ENCODE results near the gene DDR1.
A peak's percentile ranks its signal among the peaks of the same experiment; 100 is the strongest.

The DDR1 gene

GRCh38 chr6:30891450-30891723, 7.1 kb downstream of the DDR1 start:
- no peak for TF ChIP-seq CTCF (IDR thresholded peaks at IDR 0.05; ENCODE audit: low read depth, low read length)
- TF ChIP-seq POLR2A (IDR thresholded peaks at IDR 0.05; ENCODE audit: extremely low read depth, insufficient read length): no peak
- TF ChIP-seq MAX (IDR thresholded peaks at IDR 0.05; ENCODE audit: low read depth, low read length): no peak
- TF ChIP-seq MYC (IDR thresholded peaks at IDR 0.05; ENCODE audit: low read depth, low read length): no peak
- DNase-seq (ENCODE audit: low read depth): no peak
- no peak overlapping the region for H3K4me3 ChIP-seq (ENCODE audit: low read depth, low read length)

- H3K4me3 ChIP-seq (ENCODE audit: low read depth, low read length): no peak overlapping the region
- TF ChIP-seq MYC (IDR thresholded peaks at IDR 0.05; ENCODE audit: low read depth, low read length): no peak
- TF ChIP-seq CTCF (IDR thresholded peaks at IDR 0.05; ENCODE audit: low read depth, low read length): no peak
- no peak for TF ChIP-seq MAX (IDR thresholded peaks at IDR 0.05; ENCODE audit: low read depth, low read length)
- TF ChIP-seq POLR2A (IDR thresholded peaks at IDR 0.05; ENCODE audit: extremely low read depth, insufficient read length): no peak
- no peak for DNase-seq (ENCODE audit: low read depth)
These were observed 7.7 kb downstream of the DDR1 start for GRCh38 chr6:30891816-30892538.

- TF ChIP-seq CTCF (IDR thresholded peaks at IDR 0.05; ENCODE audit: low read depth, low read length) (peak; percentile 18), MYC (IDR thresholded peaks at IDR 0.05; ENCODE audit: low read depth, low read length) (no peak)
- H3K4me3 ChIP-seq (ENCODE audit: low read depth, low read length): no peak overlapping the region
- no peak for DNase-seq (ENCODE audit: low read depth)
These were observed 8.8 kb downstream of the DDR1 start for GRCh38 chr6:30893001-30893591.

- no peak for DNase-seq (ENCODE audit: low read depth)
- no peak overlapping the region for H3K4me3 ChIP-seq (ENCODE audit: low read depth, low read length)
- TF ChIP-seq MAX (IDR thresholded peaks at IDR 0.05; ENCODE audit: low read depth, low read length) (no peak), MYC (IDR thresholded peaks at IDR 0.05; ENCODE audit: low read depth, low read length) (no peak), CTCF (IDR thresholded peaks at IDR 0.05; ENCODE audit: low read depth, low read length) (no peak), POLR2A (IDR thresholded peaks at IDR 0.05; ENCODE audit: extremely low read depth, insufficient read length) (no peak)
These were observed 9.3 kb downstream of the DDR1 start for GRCh38 chr6:30893666-30894065.

DNA sequence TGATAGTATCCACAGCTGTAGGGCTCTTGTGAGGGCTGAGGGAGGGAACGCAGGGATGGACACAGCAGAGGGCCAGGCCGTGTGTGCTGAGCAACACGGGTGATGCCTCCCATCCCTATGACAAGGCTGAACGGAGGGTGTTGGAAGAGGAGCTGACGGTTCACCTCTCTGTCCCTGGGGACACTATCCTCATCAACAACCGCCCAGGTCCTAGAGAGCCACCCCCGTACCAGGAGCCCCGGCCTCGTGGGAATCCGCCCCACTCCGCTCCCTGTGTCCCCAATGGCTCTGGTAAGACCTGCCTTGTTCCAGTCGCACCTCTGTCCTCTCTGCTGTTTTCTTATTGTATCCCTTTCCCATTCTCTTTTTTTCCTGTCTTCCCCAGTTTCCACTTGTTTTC, 10.1 kb downstream of the DDR1 start:
- H3K4me3 ChIP-seq (ENCODE audit: low read depth, low read length): no peak overlapping the region
- DNase-seq (ENCODE audit: low read depth): no peak
- TF ChIP-seq CTCF (IDR thresholded peaks at IDR 0.05; ENCODE audit: low read depth, low read length) (no peak), MYC (IDR thresholded peaks at IDR 0.05; ENCODE audit: low read depth, low read length) (no peak), POLR2A (IDR thresholded peaks at IDR 0.05; ENCODE audit: extremely low read depth, insufficient read length) (no peak), MAX (IDR thresholded peaks at IDR 0.05; ENCODE audit: low read depth, low read length) (no peak)

All from NB4 (cell line).